Psoas muscle (tissue), 8 donors: Measurements from ENCODE around the gene TINCR. TPM values are rescaled to one million over a fixed set of nuclear protein-coding genes. Genes with fewer than 3 reads are reported as not detected.

Source experiments
- ATAC-seq, 4 donors: fragments of 200-7000 bp; cut with Tn5 transposase; one replicate each; pipeline ENCODE4 v1.9.1; 2020; ENCODE audit warnings: moderate library complexity in 3 of 4, mild to moderate bottlenecking in 2 of 4
- DNase-seq, 2 donors: peaks; one replicate each; pipeline ENCODE4 v3.0.0-alpha.2; 2020
- H3K27ac ChIP-seq: fragments of 200-600 bp; one replicate; pipeline ENCODE4 v1.8.0; 2022
- H3K27me3 ChIP-seq, 3 donors: fragments of 200-600 bp in 1 of 3; one replicate each; pipeline versions ENCODE4 v1.6.1 to v1.8.0; 2013 to 2022; ENCODE audit warnings: low read length in 2 of 3, mild to moderate bottlenecking in 2 of 3, moderate library complexity in 1 of 3; ENCODE audit not compliant: insufficient read depth in 3 of 3
- H3K36me3 ChIP-seq, 2 donors: fragments of 200-600 bp in 1 of 2; one replicate each; pipeline versions ENCODE4 v1.6.1 to v1.8.0; 2013 to 2022; ENCODE audit warnings: low read depth in 1 of 2, mild to moderate bottlenecking in 1 of 2, moderate library complexity in 1 of 2; ENCODE audit not compliant: insufficient read depth in 1 of 2
- H3K4me1 ChIP-seq: fragments of 200-600 bp; one replicate; pipeline ENCODE4 v1.8.0; 2022
- H3K4me3 ChIP-seq: fragments of 200-600 bp; one replicate; pipeline ENCODE4 v1.8.0; 2022; ENCODE audit warnings: mild to moderate bottlenecking
- H3K9me3 ChIP-seq: fragments of 200-600 bp; one replicate; pipeline ENCODE4 v1.8.0; 2022
- WGBS, 3 donors: extraction: QIAGEN DNeasy Blood & Tissue Kit; methylation state at CpG; one replicate each; pipeline versions ENCODE4 v1.1.6 to v1.1.7; 2013; 5-methylcytosine and 5-hydroxymethylcytosine counted together
- intact Hi-C, 2 donors: fragments of 100-400 bp; cut with DNase I; formaldehyde crosslinking; loops; one replicate each; pipeline versions ENCODE4 v1.11.0 to v1.14.2; 2022
- long read RNA-seq, 2 donors: library from polyadenylated mRNA; unstranded; transcript quantifications; one replicate each; pipeline ENCODE4 v2.0.0, GENCODE V29; 2021
- polyA plus RNA-seq, 3 donors: library from polyadenylated mRNA; stranded (reverse); fragments of 200-250 nt; gene quantifications; one replicate each; pipeline ENCODE4 v1.2.3, GENCODE V29; 2013
- total RNA-seq, 4 donors: library from RNA; stranded (reverse); fragmentation: NEBNext Ultra II Directional in 2 of 4; extraction: Animal tissue kit (Norgen Biotek cat#: 25700) in 2 of 4; gene quantifications; one replicate each; pipeline versions ENCODE4 v1.2.1 to v1.2.4, GENCODE V29; 2021 to 2023
- TF ChIP-seq, protein P1 (sequence below): fragments of 200-600 bp; IDR thresholded peaks from one replicate; pipeline ENCODE4 v1.8.0; 2022; ENCODE audit warnings: antibody characterized with exemption
- donor health status: healthy with polysubstance abuse.
- donor health status: DM: no; HTN: no; CAD: no; lungs with moderate emphysema.
- donor health status: Bipolar disorder and iron deficiency.
- donor health status: healthy.
- donor health status: DM: yes; HTN: yes; CAD: no.
- donor health status: DM: no; HTN: no; CAD: no.
- donor health status: DM: no; HTN: no; CAD: no.
- donor health status: DM: yes; HTN: yes; CAD: no.

The TINCR gene
- under 1 TPM in 3 of 4 donors, not detected in 1; 0.09 to 0.38 (median 0.27) TPM for total RNA-seq
- polyA plus RNA-seq = under 1 TPM in 2 of 3 donors, not detected in 1; 0.06 to 0.18 TPM
- long read RNA-seq, donor 1 = 0 reads
- long read RNA-seq, donor 2 = 0 reads

DNA sequence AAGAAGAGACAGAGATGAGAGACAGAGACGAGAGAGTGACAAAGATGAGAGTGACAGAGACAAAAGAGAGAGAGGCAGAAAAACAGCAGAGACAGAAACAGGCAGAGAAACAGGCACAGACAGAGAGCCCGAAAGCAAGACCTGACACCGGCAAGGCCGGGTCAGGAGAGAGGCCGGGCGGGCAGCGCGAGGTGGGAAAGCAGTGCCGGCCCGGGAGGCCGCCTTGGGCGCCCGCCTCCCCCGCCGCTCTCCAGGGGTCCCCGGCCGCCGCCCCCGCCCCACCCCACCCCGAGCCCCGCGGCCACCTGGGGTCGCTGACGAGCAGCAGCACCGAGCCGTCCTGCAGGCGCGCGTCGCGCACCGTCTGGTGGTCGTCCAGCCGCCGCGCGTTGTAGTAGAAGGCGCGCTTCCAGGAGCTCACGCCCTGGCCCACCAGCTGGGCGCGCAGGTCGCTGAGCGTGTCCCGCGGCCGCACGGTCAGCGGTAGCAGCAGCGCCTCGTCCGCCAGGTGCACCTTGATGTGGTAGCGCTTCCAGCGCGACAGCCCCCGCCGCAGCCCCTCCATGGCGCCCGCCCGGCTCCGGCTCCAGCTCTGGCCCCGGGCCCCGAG, at the start of gene TINCR:
TSS of gene TINCR (minus strand) at position 594 of the 610 bp plus-strand sequence.
- Histone ChIP-seq H3K27ac (no peak within 1 kb of the TSS), H3K27me3 (peaks cover 0 to 69% (median 19%) of the 10 kb centered on the region in 3 donors), H3K4me1 (no peaks in the 10 kb centered on the region), H3K9me3 (no peaks in the 10 kb centered on the region), H3K4me3 (no peak within 1 kb of the TSS), H3K36me3 (no peaks in the 10 kb centered on the region)
- TF ChIP-seq, protein P1, sequence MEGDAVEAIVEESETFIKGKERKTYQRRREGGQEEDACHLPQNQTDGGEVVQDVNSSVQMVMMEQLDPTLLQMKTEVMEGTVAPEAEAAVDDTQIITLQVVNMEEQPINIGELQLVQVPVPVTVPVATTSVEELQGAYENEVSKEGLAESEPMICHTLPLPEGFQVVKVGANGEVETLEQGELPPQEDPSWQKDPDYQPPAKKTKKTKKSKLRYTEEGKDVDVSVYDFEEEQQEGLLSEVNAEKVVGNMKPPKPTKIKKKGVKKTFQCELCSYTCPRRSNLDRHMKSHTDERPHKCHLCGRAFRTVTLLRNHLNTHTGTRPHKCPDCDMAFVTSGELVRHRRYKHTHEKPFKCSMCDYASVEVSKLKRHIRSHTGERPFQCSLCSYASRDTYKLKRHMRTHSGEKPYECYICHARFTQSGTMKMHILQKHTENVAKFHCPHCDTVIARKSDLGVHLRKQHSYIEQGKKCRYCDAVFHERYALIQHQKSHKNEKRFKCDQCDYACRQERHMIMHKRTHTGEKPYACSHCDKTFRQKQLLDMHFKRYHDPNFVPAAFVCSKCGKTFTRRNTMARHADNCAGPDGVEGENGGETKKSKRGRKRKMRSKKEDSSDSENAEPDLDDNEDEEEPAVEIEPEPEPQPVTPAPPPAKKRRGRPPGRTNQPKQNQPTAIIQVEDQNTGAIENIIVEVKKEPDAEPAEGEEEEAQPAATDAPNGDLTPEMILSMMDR = no peak
- DNase-seq = no peak
- intact Hi-C loops = no loop called here
- 7 to 14% (median 8%) methylated on average over 26 to 62 of the region's 63 CpGs for WGBS, 3 donors
- peak in 1 of 4 donors; percentile 19 for ATAC-seq

DNA sequence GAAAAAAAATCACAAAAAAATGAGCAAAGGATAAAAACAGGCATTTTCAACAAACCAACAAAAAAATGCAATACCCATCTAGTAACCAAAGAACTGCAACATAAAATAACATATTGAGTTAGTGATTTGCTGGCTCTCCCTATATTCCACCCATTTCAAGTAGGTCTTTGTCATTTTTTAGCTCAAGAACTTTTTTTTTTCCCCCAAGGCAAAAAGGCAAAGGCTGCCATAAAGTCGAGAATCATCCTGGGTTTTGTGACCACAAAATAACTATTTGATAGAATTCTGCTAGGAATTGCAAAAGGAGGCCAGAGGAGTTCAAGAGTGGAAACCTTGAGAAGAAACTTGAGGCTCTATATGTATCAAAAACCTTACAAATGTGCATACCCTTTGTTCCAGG, 49.3 kb upstream of the TINCR start:
- Histone ChIP-seq H3K9me3 (no peaks in the 10 kb centered on the region), H3K36me3 (peaks cover 25 to 91% of the 10 kb centered on the region in 2 donors), H3K27ac (no peak overlapping the region), H3K27me3 (no peaks in the 10 kb centered on the region), H3K4me3 (no peak overlapping the region), H3K4me1 (peaks cover 40% of the 10 kb centered on the region)
- WGBS, 3 donors = 84 to 92% (median 91%) methylated on average over 1 of the region's 1 CpG
- intact Hi-C loops = no loop called here
- DNase-seq (no peak), ATAC-seq (no peak)
- TF ChIP-seq, protein P1 = no peak

DNA sequence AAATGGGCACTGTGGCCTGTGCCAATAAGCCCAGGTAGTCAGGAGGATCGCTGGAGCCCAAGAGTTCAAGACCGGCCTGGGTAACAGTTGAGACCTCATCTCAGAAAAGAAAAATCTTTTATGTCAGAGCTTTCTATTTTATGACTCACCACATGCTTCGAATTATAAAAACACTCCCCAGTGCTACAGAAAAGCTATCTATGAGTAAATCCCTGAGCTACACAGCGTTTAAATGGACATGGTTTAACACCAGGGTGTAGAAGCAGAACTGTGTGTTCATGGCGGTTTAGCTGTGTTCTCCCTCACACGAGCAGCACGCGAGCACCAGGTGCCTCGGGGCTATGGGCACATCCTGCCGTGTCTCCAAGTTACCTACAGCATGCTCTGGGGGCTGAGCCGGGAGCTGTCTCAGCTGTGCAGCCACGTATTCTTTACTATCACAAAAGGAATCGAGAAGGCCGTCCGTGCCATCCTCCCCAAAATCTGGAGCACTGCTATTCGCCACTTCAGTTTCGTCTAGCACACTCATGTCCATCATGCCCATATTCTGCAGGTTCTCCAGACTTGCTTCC, 48.1 kb upstream of the TINCR start:
- Histone ChIP-seq H3K27me3 (no peaks in the 10 kb centered on the region), H3K27ac (no peak overlapping the region), H3K4me3 (no peak overlapping the region), H3K4me1 (peaks cover 32% of the 10 kb centered on the region), H3K36me3 (peaks cover 24 to 91% of the 10 kb centered on the region in 2 donors), H3K9me3 (no peaks in the 10 kb centered on the region)
- 92 to 96% (median 93%) methylated on average over 17 of the region's 17 CpGs for WGBS, 3 donors
- DNase-seq (no peak), ATAC-seq (no peak)
- TF ChIP-seq, protein P1 = no peak
- intact Hi-C loops = no loop called here

DNA sequence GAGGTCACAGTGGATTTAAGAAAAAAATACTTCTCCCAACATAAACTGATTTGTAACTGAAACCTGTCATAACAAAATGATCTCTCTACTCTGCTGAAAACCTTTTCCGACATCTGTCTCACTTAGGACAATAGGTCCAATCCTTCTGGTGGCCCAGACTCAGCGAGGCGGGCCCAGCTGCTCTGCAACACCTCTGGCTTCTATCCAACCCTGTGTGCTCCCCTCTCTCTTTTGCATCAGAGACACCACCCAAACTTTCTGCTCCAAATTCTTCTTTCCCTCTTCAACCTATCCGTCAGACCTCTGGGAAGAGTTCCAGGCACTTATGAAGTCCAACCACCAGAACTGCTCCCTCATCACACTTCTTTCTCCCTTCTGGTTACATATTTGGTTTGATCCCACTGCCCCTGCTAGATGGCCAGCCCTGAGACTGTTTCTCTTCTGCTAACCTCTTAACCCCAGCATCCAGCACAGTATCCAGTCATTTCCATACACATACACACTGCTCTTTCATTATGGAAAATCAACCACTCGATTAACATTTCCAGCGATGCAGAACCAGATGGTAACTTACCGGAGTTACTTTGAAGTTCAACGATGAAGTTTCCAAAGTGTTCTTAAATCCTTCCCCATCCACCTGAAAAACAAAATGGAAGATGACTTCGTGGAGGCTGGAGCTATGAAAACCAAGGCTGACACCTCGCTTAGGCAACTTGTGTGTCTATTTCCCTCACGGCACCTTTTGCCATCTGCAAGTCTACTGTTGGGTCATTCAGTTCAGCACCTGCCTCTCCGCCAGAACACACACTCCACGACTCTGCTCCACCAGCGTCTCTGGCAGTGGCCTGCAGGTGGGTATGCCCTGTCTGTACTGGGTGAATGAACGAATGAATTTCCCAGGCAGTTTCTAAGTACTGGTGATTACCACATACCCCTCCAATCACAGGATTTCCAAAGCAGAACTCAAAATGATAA, 45.4 kb upstream of the TINCR start:
- H3K4me3 ChIP-seq = no peak overlapping the region
- DNase-seq = peak in 1 of 2 donors; percentile 4
- H3K4me1 ChIP-seq = peaks cover 5% of the 10 kb centered on the region
- no peak overlapping the region for H3K27ac ChIP-seq
- TF ChIP-seq, protein P1 = no peak
- H3K36me3 ChIP-seq = peaks cover 34 to 93% of the 10 kb centered on the region in 2 donors
- 90 to 95% (median 93%) methylated on average over 15 of the region's 15 CpGs for WGBS, 3 donors
- intact Hi-C loops = loop anchor here in 1 of 2 donors (5.0 kb wide), 1 partner anchor 44 kb away; no protein-coding TSS in a partner anchor
- ATAC-seq = no peak
- H3K9me3 ChIP-seq = no peaks in the 10 kb centered on the region
- no peaks in the 10 kb centered on the region for H3K27me3 ChIP-seq
